HUES48 (cell line): ENCODE measurements around the gene ARFGAP1.
"Not testable (repeated sequence)": the region's sequence is repeated elsewhere in the genome, so short reads cannot be mapped to it uniquely, and the experiment has no call there.

Experiments
- H3K27ac ChIP-seq: one replicate; pipeline ENCODE4 v1.7.0; 2013; ENCODE audit warnings: low read depth, low read length, inconsistent platforms
- H3K27me3 ChIP-seq: 2 replicates; pipeline ENCODE4 v1.6.1; 2013; ENCODE audit warnings: mild to moderate bottlenecking, low read length; ENCODE audit not compliant: control insufficient read depth, insufficient read depth
- H3K36me3 ChIP-seq: 2 replicates; pipeline ENCODE4 v1.6.1; 2013; ENCODE audit warnings: low read length; ENCODE audit not compliant: control insufficient read depth, insufficient read depth
- H3K4me1 ChIP-seq: 2 replicates; pipeline ENCODE4 v1.6.1; 2013; ENCODE audit warnings: mild to moderate bottlenecking, low read length; ENCODE audit not compliant: control insufficient read depth, insufficient read depth
- H3K4me3 ChIP-seq: 2 replicates; pipeline ENCODE4 v1.5.1; 2013; ENCODE audit warnings: mild to moderate bottlenecking, low read depth, low read length
- H3K9ac ChIP-seq: 2 replicates; pipeline ENCODE4 v1.6.1; 2013; ENCODE audit warnings: mild to moderate bottlenecking, low read depth, low read length, moderate library complexity
- H3K9me3 ChIP-seq: 2 replicates; pipeline ENCODE4 v1.6.1; 2013; ENCODE audit warnings: low read length; ENCODE audit not compliant: control insufficient read depth, insufficient read depth

Gene ARFGAP1

GRCh38 chr20:63241272-63241671, 31.3 kb upstream of the ARFGAP1 start:
- Histone ChIP-seq H3K4me3 (no peak overlapping the region), H3K4me1 (no peaks in the 10 kb centered on the region), H3K9ac (no peak overlapping the region), H3K9me3 (no peaks in the 10 kb centered on the region), H3K27me3 (no peaks in the 10 kb centered on the region), H3K27ac (no peak overlapping the region), H3K36me3 (no peaks in the 10 kb centered on the region)

- no peaks in the 10 kb centered on the region for H3K36me3 ChIP-seq
- no peak overlapping the region for H3K4me3 ChIP-seq
- no peaks in the 10 kb centered on the region for H3K9me3 ChIP-seq
- H3K4me1 ChIP-seq: peaks cover 7% of the 10 kb centered on the region; the same call in 1 of the 2 replicates
- no peak overlapping the region for H3K27ac ChIP-seq
- no peak overlapping the region for H3K9ac ChIP-seq
- H3K27me3 ChIP-seq: no peaks in the 10 kb centered on the region
Observed at GRCh38 chr20:63242736-63243135, 29.9 kb upstream of the ARFGAP1 start.

DNA sequence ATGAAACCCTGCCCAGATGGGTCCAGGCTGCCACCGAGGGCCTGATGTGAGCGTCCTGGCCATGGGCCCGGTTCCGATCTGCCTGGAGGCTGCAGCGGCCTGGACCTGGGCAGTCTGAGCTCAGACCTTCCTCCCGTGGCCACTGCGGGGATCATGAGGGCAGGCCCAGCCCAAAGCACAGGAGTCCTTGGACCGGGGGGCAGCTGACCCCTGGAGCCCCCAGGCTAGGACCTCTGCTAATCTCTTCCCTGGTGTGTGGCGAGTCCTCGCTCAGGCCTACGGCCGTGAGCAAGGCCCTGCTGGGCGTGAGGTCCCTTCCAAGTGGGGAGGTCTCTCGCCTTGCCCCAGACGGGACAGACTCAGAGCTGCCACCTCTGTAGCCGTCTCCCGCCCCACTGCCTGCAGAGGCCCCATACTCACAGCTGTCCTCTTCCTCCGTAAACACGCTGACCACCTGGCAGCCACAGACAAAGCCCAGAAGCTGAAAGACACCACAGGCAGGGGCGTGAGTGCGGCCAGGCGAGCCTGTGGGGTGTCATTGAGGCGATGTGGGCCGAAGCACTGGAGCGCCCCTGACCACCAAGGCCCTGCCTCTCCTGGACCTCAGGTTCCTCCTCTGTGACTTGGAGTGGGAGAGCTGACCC, 28.9 kb upstream of the ARFGAP1 start:
- no peak overlapping the region for H3K27ac ChIP-seq
- no peak overlapping the region for H3K9ac ChIP-seq
- no peaks in the 10 kb centered on the region for H3K36me3 ChIP-seq
- no peaks in the 10 kb centered on the region for H3K27me3 ChIP-seq
- no peak overlapping the region for H3K4me3 ChIP-seq
- H3K4me1 ChIP-seq: peaks cover 11% of the 10 kb centered on the region; the same call in 1 of the 2 replicates
- no peaks in the 10 kb centered on the region for H3K9me3 ChIP-seq

DNA sequence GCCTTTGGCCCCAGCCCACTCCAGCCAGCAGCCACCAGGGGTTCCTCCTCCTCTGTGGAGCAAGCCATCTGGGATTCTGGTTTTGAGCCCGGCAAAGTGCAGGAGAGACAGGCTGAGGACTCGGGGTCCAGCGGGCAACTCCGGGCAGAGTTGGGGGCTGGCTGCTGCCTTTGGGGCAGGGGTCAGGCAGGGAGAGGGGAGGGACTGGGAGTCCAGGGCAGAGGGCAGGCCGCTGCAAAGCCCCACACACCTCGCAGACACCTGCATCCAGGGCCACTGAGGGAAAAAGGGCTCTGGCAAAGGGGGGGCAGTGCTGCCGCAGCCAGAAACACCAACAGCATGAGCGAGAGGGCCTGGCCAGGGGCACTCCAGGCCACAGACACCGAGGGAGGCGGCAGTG, 28.1 kb upstream of the ARFGAP1 start:
- H3K27ac ChIP-seq: no peak overlapping the region
- no peak overlapping the region for H3K4me3 ChIP-seq
- H3K27me3 ChIP-seq: no peaks in the 10 kb centered on the region
- H3K9me3 ChIP-seq: no peaks in the 10 kb centered on the region
- no peak overlapping the region for H3K9ac ChIP-seq
- H3K36me3 ChIP-seq: no peaks in the 10 kb centered on the region
- H3K4me1 ChIP-seq: peaks cover 11% of the 10 kb centered on the region; the same call in 1 of the 2 replicates

DNA sequence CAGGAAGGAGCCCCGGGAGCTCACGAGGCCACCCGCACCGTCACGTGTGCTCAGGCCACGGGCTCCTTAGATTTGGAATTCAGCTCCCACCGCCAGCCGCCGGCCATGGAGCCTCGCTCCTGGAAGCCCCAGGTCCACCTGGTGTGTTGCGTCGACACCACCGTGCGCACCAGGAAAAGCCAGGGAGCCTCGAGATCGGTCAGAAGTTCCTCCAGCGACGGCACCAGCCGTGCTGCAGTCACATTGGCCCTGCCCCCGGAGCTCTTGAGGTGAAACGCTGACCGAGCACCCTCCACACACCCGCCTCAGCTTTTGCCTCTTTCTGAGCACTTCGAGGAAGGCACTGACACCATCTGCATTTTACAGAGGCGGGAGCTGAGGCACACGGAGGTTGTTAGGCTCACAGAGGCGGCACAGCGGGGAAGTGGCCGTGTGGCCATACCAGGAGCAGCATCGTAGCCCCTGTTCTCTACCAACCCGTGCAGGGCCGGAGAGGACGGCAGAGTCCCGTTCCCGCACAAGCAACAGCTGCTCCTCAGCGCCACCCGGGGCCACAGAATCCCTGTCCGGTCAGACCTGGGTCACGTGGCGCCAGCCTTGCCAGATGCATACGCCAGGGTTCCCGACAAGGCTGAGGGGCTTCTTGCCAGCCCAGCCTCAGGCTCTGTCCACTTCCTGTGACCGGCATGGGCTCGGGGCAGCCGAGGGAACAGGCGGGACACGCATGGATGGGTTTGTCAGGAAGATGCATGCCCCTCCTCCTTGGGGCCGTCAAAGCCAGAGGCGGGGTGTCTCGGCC, 25.9 kb upstream of the ARFGAP1 start:
- H3K9ac ChIP-seq: no peak overlapping the region
- H3K4me1 ChIP-seq: peaks cover 11% of the 10 kb centered on the region; the same call in 1 of the 2 replicates
- 0 out of 2 replicates have a peak, but pooled peaks cover under 1% of the 10 kb centered on the region for H3K27me3 ChIP-seq
- no peak overlapping the region for H3K4me3 ChIP-seq
- no peaks in the 10 kb centered on the region for H3K9me3 ChIP-seq
- no peak overlapping the region for H3K27ac ChIP-seq
- no peaks in the 10 kb centered on the region for H3K36me3 ChIP-seq

DNA sequence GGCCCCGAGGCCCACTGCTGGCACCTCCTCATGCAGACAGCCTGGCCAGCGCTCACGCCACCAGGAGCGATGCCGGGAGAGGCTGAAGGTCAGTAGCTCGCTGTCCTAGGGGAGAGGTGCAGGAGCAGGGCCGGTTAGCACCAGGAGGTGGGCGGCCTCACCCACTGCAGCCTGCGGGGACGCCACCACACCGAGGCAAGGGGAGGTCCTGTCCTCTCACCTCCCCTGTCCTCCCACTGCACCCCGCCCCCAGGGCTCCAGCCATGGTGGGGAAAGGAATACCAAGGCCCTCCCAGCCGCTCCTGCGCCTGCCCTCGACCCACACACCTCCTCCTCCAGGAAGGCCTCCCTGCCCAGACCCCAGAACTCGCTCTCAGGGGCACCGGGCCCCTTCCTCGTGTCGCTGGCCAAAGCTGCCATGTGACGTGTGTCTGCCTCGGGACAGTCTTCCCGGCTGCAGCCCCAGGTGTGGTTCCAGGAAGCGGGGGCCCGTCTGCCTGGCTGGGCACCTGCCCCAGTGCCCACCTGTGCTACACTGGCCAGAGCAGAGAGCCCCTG, 24.9 kb upstream of the ARFGAP1 start:
- peaks cover 11% of the 10 kb centered on the region; the same call in 1 of the 2 replicates for H3K4me1 ChIP-seq
- peaks cover 11% of the 10 kb centered on the region for H3K27me3 ChIP-seq
- no peak overlapping the region for H3K9ac ChIP-seq
- no peaks in the 10 kb centered on the region for H3K36me3 ChIP-seq
- no peaks in the 10 kb centered on the region for H3K9me3 ChIP-seq
- H3K4me3 ChIP-seq: no peak overlapping the region
- H3K27ac ChIP-seq: no peak overlapping the region

GRCh38 chr20:63248835-63249591, 23.6 kb upstream of the ARFGAP1 start:
- H3K9ac ChIP-seq: no peak overlapping the region
- H3K4me3 ChIP-seq: no peak overlapping the region
- H3K4me1 ChIP-seq: peaks cover 16% of the 10 kb centered on the region
- H3K27me3 ChIP-seq: peaks cover 19% of the 10 kb centered on the region
- H3K36me3 ChIP-seq: no peaks in the 10 kb centered on the region
- no peaks in the 10 kb centered on the region for H3K9me3 ChIP-seq
- no peak overlapping the region for H3K27ac ChIP-seq

DNA sequence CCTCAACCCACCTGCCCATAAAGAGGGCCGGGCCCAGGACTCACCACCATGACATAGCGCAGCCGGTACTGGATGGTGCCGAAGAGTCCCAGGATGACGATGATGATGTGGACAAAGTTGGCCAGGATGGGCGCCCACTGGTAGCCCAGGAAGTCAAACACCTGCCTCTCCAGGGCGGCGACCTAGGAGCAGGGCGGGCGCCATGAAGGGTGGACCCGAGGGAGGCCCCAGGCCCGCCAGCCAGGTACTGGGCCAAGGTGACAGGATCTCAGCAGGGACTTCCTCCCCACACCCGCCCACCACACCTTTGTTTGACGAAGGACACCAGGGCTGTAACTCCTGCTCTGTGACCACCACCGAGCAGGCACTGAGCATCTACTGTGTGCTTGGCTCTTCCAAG, 22.7 kb upstream of the ARFGAP1 start:
- Histone ChIP-seq H3K27me3 (peaks cover 19% of the 10 kb centered on the region), H3K9ac (no peak overlapping the region), H3K4me3 (no peak overlapping the region), H3K27ac (no peak overlapping the region), H3K36me3 (no peaks in the 10 kb centered on the region), H3K9me3 (no peaks in the 10 kb centered on the region), H3K4me1 (peaks cover 16% of the 10 kb centered on the region)

DNA sequence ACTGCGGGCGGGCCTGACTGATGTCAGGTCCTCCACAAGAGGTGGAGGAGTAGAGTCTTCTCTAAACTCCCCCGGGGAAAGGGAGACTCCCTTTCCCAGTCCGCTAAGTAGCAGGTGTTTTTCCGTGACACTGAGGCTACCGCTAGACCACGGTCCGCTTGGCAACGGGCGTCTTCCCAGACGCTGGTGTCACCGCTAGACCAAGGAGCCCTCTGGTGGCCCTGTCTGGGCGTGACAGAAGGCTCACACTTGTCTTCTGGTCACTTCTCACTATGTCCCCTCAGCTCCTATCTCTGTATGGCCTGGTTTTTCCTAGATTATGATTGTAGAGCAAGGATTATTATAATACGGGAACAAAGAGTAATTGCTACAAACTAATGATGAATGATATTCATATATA, 21.3 kb upstream of the ARFGAP1 start:
- H3K9me3 ChIP-seq, H3K4me3 ChIP-seq, H3K9ac ChIP-seq, H3K27ac ChIP-seq, H3K36me3 ChIP-seq: not testable (repeated sequence)
- Histone ChIP-seq H3K27me3 (peaks cover 31% of the 10 kb centered on the region), H3K4me1 (peaks cover 23% of the 10 kb centered on the region)

- Histone ChIP-seq H3K27ac (no peak overlapping the region), H3K27me3 (peaks cover 32% of the 10 kb centered on the region), H3K4me1 (peaks cover 15% of the 10 kb centered on the region), H3K4me3 (no peak overlapping the region), H3K9me3 (no peaks in the 10 kb centered on the region), H3K9ac (no peak overlapping the region), H3K36me3 (no peaks in the 10 kb centered on the region)
Observed at GRCh38 chr20:63252284-63252711, 20.3 kb upstream of the ARFGAP1 start.
